ENCODE data around the gene AKAP13. TPM values are rescaled to one million over a fixed set of nuclear protein-coding genes. Genes with fewer than 3 reads are reported as not detected.

Gene AKAP13
- total RNA-seq, 1 experiment from 2014 or later: 49.6 TPM

- no peak for TF ChIP-seq CTCF (IDR thresholded peaks at IDR 0.05; ENCODE audit: insufficient read depth in 1 of 2, low read depth in 1 of 2, low read length in 1 of 2, severe bottlenecking in 1 of 2, unreplicated experiment in 1 of 2)
- H3K4me3 Mint-ChIP-seq (ENCODE audit: unreplicated experiment): no peak overlapping the region
- no peak overlapping the region for H3K4me3 ChIP-seq (ENCODE audit: low read depth, low read length)
- ChIA-PET CTCF (interaction anchor here (0.6 to 1.1 kb wide), 2 partner anchors 9 to 249 kb away, joined by 3 read pairs; no protein-coding TSS in a partner anchor), POLR2A (interaction anchor here (0.6 kb wide), 1 partner anchor 24 kb away, joined by 3 read pairs; no protein-coding TSS in a partner anchor)
- BruUV-seq (replicated peaks): no TSS peak
- H3K27me3 Mint-ChIP-seq (ENCODE audit: insufficient read depth, unreplicated experiment): no peaks in the 10 kb centered on the region
- no peaks in the 10 kb centered on the region for H3K27me3 ChIP-seq (replicated peaks; ENCODE audit: control insufficient read depth, insufficient read depth, low read length)
- peaks cover 21% of the 10 kb centered on the region for H3K4me1 ChIP-seq
- DNase-seq: no peak
- H3K36me3 Mint-ChIP-seq (ENCODE audit: insufficient read depth, unreplicated experiment): peaks cover 31% of the 10 kb centered on the region
- peaks cover 7% of the 10 kb centered on the region for H3K36me3 ChIP-seq (ENCODE audit: control insufficient read depth, insufficient read depth, low read length)
- H3K9me3 Mint-ChIP-seq (ENCODE audit: unreplicated experiment): no peaks in the 10 kb centered on the region
- no peaks in the 10 kb centered on the region for H3K9me3 ChIP-seq
- no peak overlapping the region for H3K27ac Mint-ChIP-seq (ENCODE audit: unreplicated experiment)
- peaks cover 15% of the 10 kb centered on the region for H3K4me1 Mint-ChIP-seq (ENCODE audit: low read depth, unreplicated experiment)
- intact Hi-C loops (cut with micrococcal nuclease; ENCODE audit: unreplicated experiment): loop anchor here (1.0 kb wide), 2 partner anchors 17 to 94 kb away; no protein-coding TSS in a partner anchor
Observed at GRCh38 chr15:85579957-85580694, 199.7 kb downstream of the AKAP13 start.

- H3K4me3 Mint-ChIP-seq (ENCODE audit: unreplicated experiment): no peak overlapping the region
- ChIA-PET POLR2A (interaction anchor here (0.6 kb wide), 1 partner anchor 25 kb away, joined by 3 read pairs; no protein-coding TSS in a partner anchor), CTCF (interaction anchor here (1.1 kb wide), 1 partner anchor 250 kb away, joined by 3 read pairs; no protein-coding TSS in a partner anchor)
- Histone ChIP-seq H3K27me3 (replicated peaks; ENCODE audit: control insufficient read depth, insufficient read depth, low read length) (no peaks in the 10 kb centered on the region), H3K9me3 (no peaks in the 10 kb centered on the region), H3K4me1 (peaks cover 21% of the 10 kb centered on the region), H3K36me3 (ENCODE audit: control insufficient read depth, insufficient read depth, low read length) (peaks cover 7% of the 10 kb centered on the region), H3K4me3 (ENCODE audit: low read depth, low read length) (no peak overlapping the region)
- peaks cover 31% of the 10 kb centered on the region for H3K36me3 Mint-ChIP-seq (ENCODE audit: insufficient read depth, unreplicated experiment)
- H3K27ac Mint-ChIP-seq (ENCODE audit: unreplicated experiment): no peak overlapping the region
- peaks cover 15% of the 10 kb centered on the region for H3K4me1 Mint-ChIP-seq (ENCODE audit: low read depth, unreplicated experiment)
- BruUV-seq (replicated peaks): no TSS peak
- no peaks in the 10 kb centered on the region for H3K27me3 Mint-ChIP-seq (ENCODE audit: insufficient read depth, unreplicated experiment)
- intact Hi-C loops (cut with micrococcal nuclease; ENCODE audit: unreplicated experiment): loop anchor here (1.0 kb wide), 1 partner anchor 95 kb away; no protein-coding TSS in a partner anchor
- no peak for DNase-seq
- TF ChIP-seq CTCF (IDR thresholded peaks at IDR 0.05; ENCODE audit: insufficient read depth in 1 of 2, low read depth in 1 of 2, low read length in 1 of 2, severe bottlenecking in 1 of 2, unreplicated experiment in 1 of 2): no peak
- no peaks in the 10 kb centered on the region for H3K9me3 Mint-ChIP-seq (ENCODE audit: unreplicated experiment)
Observed at GRCh38 chr15:85580879-85581278, 200.5 kb downstream of the AKAP13 start.

- Mint-ChIP-seq H3K36me3 (ENCODE audit: insufficient read depth, unreplicated experiment) (peaks cover 31% of the 10 kb centered on the region), H3K4me1 (ENCODE audit: low read depth, unreplicated experiment) (peaks cover 15% of the 10 kb centered on the region), H3K27me3 (ENCODE audit: insufficient read depth, unreplicated experiment) (no peaks in the 10 kb centered on the region), H3K4me3 (ENCODE audit: unreplicated experiment) (no peak overlapping the region), H3K27ac (ENCODE audit: unreplicated experiment) (no peak overlapping the region), H3K9me3 (ENCODE audit: unreplicated experiment) (no peaks in the 10 kb centered on the region)
- ChIA-PET POLR2A (no interaction called here), CTCF (no interaction called here)
- Histone ChIP-seq H3K36me3 (ENCODE audit: control insufficient read depth, insufficient read depth, low read length) (peaks cover 7% of the 10 kb centered on the region), H3K27me3 (replicated peaks; ENCODE audit: control insufficient read depth, insufficient read depth, low read length) (no peaks in the 10 kb centered on the region), H3K4me3 (ENCODE audit: low read depth, low read length) (no peak overlapping the region), H3K4me1 (peaks cover 21% of the 10 kb centered on the region), H3K9me3 (no peaks in the 10 kb centered on the region)
- no peak for DNase-seq
- BruUV-seq (replicated peaks): no TSS peak
- TF ChIP-seq CTCF (IDR thresholded peaks at IDR 0.05; ENCODE audit: insufficient read depth in 1 of 2, low read depth in 1 of 2, low read length in 1 of 2, severe bottlenecking in 1 of 2, unreplicated experiment in 1 of 2): no peak
- intact Hi-C loops (cut with micrococcal nuclease; ENCODE audit: unreplicated experiment): no loop called here
Observed at GRCh38 chr15:85581495-85581894, 201.1 kb downstream of the AKAP13 start.
